Caco-2 (cell line): ENCODE data around the gene CEP72. TPM values are rescaled to one million over a fixed set of nuclear protein-coding genes. Genes with fewer than 3 reads are reported as not detected.

ENCODE experiments used
- BruUV-seq: library from RNA; stranded (reverse); fragments of 400-500 nt; replicated peaks from 2 replicates; lab custom pipeline; 2021; lab: Mats Ljungman, UMichigan
- CTCF ChIA-PET: fragments of 300-600 bp; sonication (Branson Sonifier 250); formaldehyde crosslinking; loops from one replicate; lab custom pipeline; 2022; ENCODE audit warnings: antibody characterized with exemption; lab: Charles Lee
- POLR2A ChIA-PET: fragments of 300-600 bp; sonication (Branson Sonifier 250); formaldehyde crosslinking; loops from one replicate; lab custom pipeline; 2022; ENCODE audit warnings: antibody characterized with exemption; lab: Charles Lee
- DNase-seq, 2 experiments: peaks; one replicate each; pipeline versions ENCODE4 v3.0.0 to v3.0.0-alpha.2; 2020 to 2022
- H3K27me3 ChIP-seq: replicated peaks from 2 replicates; pipeline ENCODE4 v1.6.0; 2011; ENCODE audit warnings: low read length; ENCODE audit not compliant: control insufficient read depth, insufficient read depth
- H3K36me3 ChIP-seq: 2 replicates; pipeline ENCODE4 v1.5.1; 2011; ENCODE audit warnings: low read length; ENCODE audit not compliant: control insufficient read depth, insufficient read depth
- H3K4me1 ChIP-seq: fragments of 250-450 bp; sonication (Bioruptor Pico); 2 replicates; pipeline ENCODE4 v1.5.1; 2020; ENCODE audit warnings: mild to moderate bottlenecking
- H3K4me3 ChIP-seq: 2 replicates; pipeline ENCODE4 v1.5.1; 2011; ENCODE audit warnings: low read depth, mild to moderate bottlenecking, control low read depth, low read length
- H3K9me3 ChIP-seq: fragments of 250-450 bp; sonication (Bioruptor Pico); 2 replicates; pipeline ENCODE4 v1.5.1; 2020; ENCODE audit warnings: mild to moderate bottlenecking, moderate library complexity
- H3K27ac Mint-ChIP-seq: one replicate; pipeline ENCODE4 v1.8.0; 2022; ENCODE audit warnings: mixed read lengths; ENCODE audit not compliant: unreplicated experiment
- H3K27me3 Mint-ChIP-seq: one replicate; pipeline ENCODE4 v1.8.0; 2022; ENCODE audit warnings: mixed read lengths; ENCODE audit not compliant: insufficient read depth, unreplicated experiment
- H3K36me3 Mint-ChIP-seq: one replicate; pipeline ENCODE4 v1.8.0; 2022; ENCODE audit warnings: mild to moderate bottlenecking, mixed read lengths; ENCODE audit not compliant: insufficient read depth, unreplicated experiment
- H3K4me1 Mint-ChIP-seq: one replicate; pipeline ENCODE4 v1.8.0; 2022; ENCODE audit warnings: low read depth, mixed read lengths; ENCODE audit not compliant: unreplicated experiment
- H3K4me3 Mint-ChIP-seq: one replicate; pipeline ENCODE4 v1.8.0; 2022; ENCODE audit warnings: mild to moderate bottlenecking, moderate library complexity, mixed read lengths; ENCODE audit not compliant: unreplicated experiment
- H3K9me3 Mint-ChIP-seq: one replicate; pipeline ENCODE4 v1.8.0; 2022; ENCODE audit warnings: mixed read lengths; ENCODE audit not compliant: unreplicated experiment
- CTCF ChIP-seq, 2 experiments: fragments of 200-600 bp in 1 of 2; IDR thresholded peaks; 1 replicate in 1 of 2; 2 replicates in 1 of 2; pipeline versions ENCODE4 v1.5.1 to v1.8.0; 2011 to 2022; ENCODE audit warnings: antibody characterized with exemption in 1 of 2, control low read depth in 1 of 2, inconsistent platforms in 1 of 2, low read depth in 1 of 2, low read length in 1 of 2, mild to moderate bottlenecking in 1 of 2, moderate library complexity in 1 of 2; ENCODE audit not compliant: insufficient read depth in 1 of 2, severe bottlenecking in 1 of 2, unreplicated experiment in 1 of 2
- intact Hi-C: fragments of 100-400 bp; cut with micrococcal nuclease; formaldehyde crosslinking; loops from one replicate; pipeline ENCODE4 v1.10.0; 2022; ENCODE audit not compliant: unreplicated experiment
- total RNA-seq: library from RNA; stranded (reverse); gene quantifications from 2 replicates; pipeline ENCODE4 v1.2.3, GENCODE V29; 2022

CEP72 gene
- total RNA-seq, 1 experiment from 2014 or later, result 36.6 TPM

GRCh38 chr5:570446-570845 is 41.7 kb upstream of the CEP72 start:
- Histone ChIP-seq H3K9me3 (no peaks in the 10 kb centered on the region; the same call in 1 of the 2 replicates), H3K36me3 (no peaks in the 10 kb centered on the region), H3K27me3 (no peaks in the 10 kb centered on the region), H3K4me3 (no peak overlapping the region), H3K4me1 (no peaks in the 10 kb centered on the region)
- no TSS peak for BruUV-seq
- Mint-ChIP-seq H3K36me3 (no peaks in the 10 kb centered on the region), H3K27me3 (peaks cover 4% of the 10 kb centered on the region), H3K4me1 (no peaks in the 10 kb centered on the region), H3K27ac (no peak overlapping the region), H3K4me3 (no peak overlapping the region), H3K9me3 (peaks cover 18% of the 10 kb centered on the region)
- intact Hi-C loops, result no loop called here
- DNase-seq, result no peak
- CTCF ChIA-PET, result interaction anchor here (0.5 kb wide), 1 partner anchor 168 kb away, joined by 3 read pairs; no protein-coding TSS in a partner anchor
- POLR2A ChIA-PET, result no interaction called here
- no peak for TF ChIP-seq CTCF (IDR thresholded peaks at IDR 0.05; ENCODE audit: insufficient read depth in 1 of 2, low read depth in 1 of 2, low read length in 1 of 2, severe bottlenecking in 1 of 2, unreplicated experiment in 1 of 2)

- Histone ChIP-seq H3K9me3 (no peaks in the 10 kb centered on the region; the same call in 1 of the 2 replicates), H3K27me3 (no peaks in the 10 kb centered on the region), H3K4me1 (no peaks in the 10 kb centered on the region), H3K4me3 (no peak overlapping the region), H3K36me3 (no peaks in the 10 kb centered on the region)
- no peak for TF ChIP-seq CTCF (IDR thresholded peaks at IDR 0.05; ENCODE audit: insufficient read depth in 1 of 2, low read depth in 1 of 2, low read length in 1 of 2, severe bottlenecking in 1 of 2, unreplicated experiment in 1 of 2)
- POLR2A ChIA-PET, result no interaction called here
- BruUV-seq, result no TSS peak
- no peak for DNase-seq
- Mint-ChIP-seq H3K27me3 (peaks cover 4% of the 10 kb centered on the region), H3K4me1 (no peaks in the 10 kb centered on the region), H3K4me3 (no peak overlapping the region), H3K9me3 (peaks cover 21% of the 10 kb centered on the region), H3K36me3 (no peaks in the 10 kb centered on the region), H3K27ac (no peak overlapping the region)
- CTCF ChIA-PET, result interaction anchor here (0.5 kb wide), 1 partner anchor 169 kb away, joined by 3 read pairs; no protein-coding TSS in a partner anchor
- intact Hi-C loops, result no loop called here
Measured at GRCh38 chr5:570886-571285, 41.3 kb upstream of the CEP72 start.

GRCh38 chr5:571791-572190 is 40.3 kb upstream of the CEP72 start:
- Histone ChIP-seq H3K36me3 (no peaks in the 10 kb centered on the region), H3K9me3 (no peaks in the 10 kb centered on the region), H3K4me1 (no peaks in the 10 kb centered on the region), H3K4me3 (no peak overlapping the region), H3K27me3 (no peaks in the 10 kb centered on the region)
- Mint-ChIP-seq H3K4me3 (no peak overlapping the region), H3K27ac (no peak overlapping the region), H3K27me3 (peaks cover 4% of the 10 kb centered on the region), H3K4me1 (no peaks in the 10 kb centered on the region), H3K36me3 (no peaks in the 10 kb centered on the region), H3K9me3 (peaks cover 15% of the 10 kb centered on the region)
- no peak for DNase-seq
- no peak for TF ChIP-seq CTCF (IDR thresholded peaks at IDR 0.05; ENCODE audit: insufficient read depth in 1 of 2, low read depth in 1 of 2, low read length in 1 of 2, severe bottlenecking in 1 of 2, unreplicated experiment in 1 of 2)
- BruUV-seq, result no TSS peak
- ChIA-PET POLR2A (interaction anchor here (0.6 kb wide), 1 partner anchor 79 kb away, joined by 3 read pairs; no protein-coding TSS in a partner anchor), CTCF (no interaction called here)
- intact Hi-C loops, result no loop called here
